H1 (cell line): ENCODE data around the gene EGFR. TPM values are rescaled to one million over a fixed set of nuclear protein-coding genes. Genes with fewer than 3 reads are reported as not detected.

Source experiments
- CTCF ChIA-PET: fragments of 300-600 bp; sonication (Branson Sonifier 250); formaldehyde crosslinking; loops from one replicate; lab custom pipeline; 2021; ENCODE audit not compliant: partially characterized antibody; lab: Charles Lee
- POLR2A ChIA-PET: fragments of 300-600 bp; sonication (Branson Sonifier 250); formaldehyde crosslinking; loops from one replicate; lab custom pipeline; 2021; ENCODE audit warnings: inconsistent platforms; ENCODE audit not compliant: partially characterized antibody; lab: Charles Lee
- DNase-seq, 2 experiments: peaks; one replicate each; pipeline versions ENCODE4 v3.0.0 to v3.0.0-alpha.2; 2010 to 2022; ENCODE audit warnings: low spot score in 2 of 2, low read depth in 1 of 2, mixed read lengths in 1 of 2
- FAIRE-seq: peaks from 2 replicates; lab custom pipeline; 2011; peaks lifted over from hg19 to GRCh38; lab: Jason Lieb, UNC
- H2AFZ ChIP-seq: 2 replicates; pipeline ENCODE4 v1.8.1; 2012; ENCODE audit warnings: low read length, inconsistent platforms
- H2AK5ac ChIP-seq: 2 replicates; pipeline ENCODE4 v1.6.1; 2013; ENCODE audit warnings: low read depth, low read length
- H2BK120ac ChIP-seq: replicated peaks from 2 replicates; pipeline ENCODE3; 2013; ENCODE audit warnings: low read depth, low read length, inconsistent platforms
- H2BK12ac ChIP-seq: 2 replicates; pipeline ENCODE4 v1.6.1; 2013; ENCODE audit warnings: low read depth, low read length
- H2BK15ac ChIP-seq: 2 replicates; pipeline ENCODE4 v1.6.1; 2013; ENCODE audit warnings: low read length
- H2BK20ac ChIP-seq: 2 replicates; pipeline ENCODE4 v1.6.1; 2013; ENCODE audit warnings: low read length
- H2BK5ac ChIP-seq: 2 replicates; pipeline ENCODE4 v1.6.1; 2013; ENCODE audit warnings: low read depth, low read length
- H3K14ac ChIP-seq: 2 replicates; pipeline ENCODE4 v1.6.1; 2013; ENCODE audit warnings: inconsistent platforms; ENCODE audit not compliant: insufficient read length
- H3K18ac ChIP-seq: 2 replicates; pipeline ENCODE4 v1.6.1; 2013; ENCODE audit warnings: low read length; ENCODE audit errors: extremely low read depth
- H3K23ac ChIP-seq: 2 replicates; pipeline ENCODE4 v1.6.1; 2013; ENCODE audit warnings: inconsistent platforms; ENCODE audit not compliant: insufficient read length
- H3K23me2 ChIP-seq: 2 replicates; pipeline ENCODE4 v1.6.1; 2013; ENCODE audit warnings: low read depth, low read length
- H3K27ac ChIP-seq: 2 replicates; pipeline ENCODE4 v1.6.1; 2011; ENCODE audit warnings: low read depth, low read length, inconsistent platforms
- H3K27me3 ChIP-seq, 4 experiments: replicated peaks in 1 of 4; 1 replicate in 1 of 4; 2 replicates in 3 of 4; pipeline versions ENCODE4 v1.6.1 to v1.8.1; 2011 to 2013; ENCODE audit warnings: low read length in 3 of 4, mild to moderate bottlenecking in 3 of 4, inconsistent platforms in 2 of 4, mixed read lengths in 2 of 4, moderate library complexity in 1 of 4; ENCODE audit not compliant: control insufficient read depth in 3 of 4, insufficient read depth in 3 of 4; ENCODE audit errors: extremely low read depth in 1 of 4
- H3K36me3 ChIP-seq, 4 experiments: 2 replicates each; pipeline versions ENCODE4 v1.6.1 to v1.8.1; 2011 to 2013; ENCODE audit warnings: mild to moderate bottlenecking in 4 of 4, low read length in 3 of 4, moderate library complexity in 2 of 4, control low read depth in 1 of 4, inconsistent platforms in 1 of 4; ENCODE audit not compliant: insufficient read depth in 4 of 4, control insufficient read depth in 2 of 4
- H3K4ac ChIP-seq: replicated peaks from 2 replicates; pipeline ENCODE3; 2013; ENCODE audit warnings: low read length, low read depth, mixed read lengths, inconsistent platforms; ENCODE audit not compliant: insufficient read length
- H3K4me1 ChIP-seq, 4 experiments: replicated peaks in 1 of 4; 1 replicate in 1 of 4; 2 replicates in 3 of 4; pipeline versions ENCODE4 v1.6.1 to v1.8.1; 2011 to 2013; ENCODE audit warnings: low read length in 3 of 4, inconsistent platforms in 2 of 4, mixed read lengths in 1 of 4; ENCODE audit not compliant: insufficient read depth in 4 of 4, control insufficient read depth in 3 of 4
- H3K4me2 ChIP-seq, 2 experiments: 2 replicates each; pipeline versions ENCODE4 v1.6.1 to v1.8.1; 2011 to 2013; ENCODE audit warnings: low read depth in 2 of 2, low read length in 2 of 2, control low read depth in 1 of 2, inconsistent platforms in 1 of 2, mild to moderate bottlenecking in 1 of 2; ENCODE audit not compliant: insufficient read depth in 1 of 2
- H3K4me3 ChIP-seq, 4 experiments: fragments of 200-600, 300-600 bp in 1 of 4; sonication (generic), shearing (Covaris generic), sonication (Bioruptor Twin) in 1 of 4; 2 replicates each; pipeline versions ENCODE4 v1.5.1 to v1.8.1; 2011 to 2016; ENCODE audit warnings: low read length in 4 of 4, low read depth in 3 of 4, control low read depth in 2 of 4, inconsistent platforms in 2 of 4, mild to moderate bottlenecking in 2 of 4, mixed read lengths in 1 of 4, moderate library complexity in 1 of 4; ENCODE audit not compliant: insufficient read depth in 2 of 4; ENCODE audit errors: extremely low read depth in 1 of 4
- H3K56ac ChIP-seq: replicated peaks from 2 replicates; pipeline ENCODE3; 2013; ENCODE audit warnings: low read depth, mild to moderate bottlenecking, mixed read lengths, low read length, inconsistent platforms; ENCODE audit not compliant: insufficient read length
- H3K79me1 ChIP-seq: 2 replicates; pipeline ENCODE4 v1.6.1; 2013; ENCODE audit warnings: low read depth, low read length, control low read depth
- H3K79me2 ChIP-seq, 2 experiments: 2 replicates each; pipeline versions ENCODE4 v1.6.1 to v1.8.1; 2012 to 2013; ENCODE audit warnings: low read length in 2 of 2, mild to moderate bottlenecking in 2 of 2, inconsistent platforms in 1 of 2; ENCODE audit not compliant: insufficient read depth in 2 of 2, control insufficient read depth in 1 of 2
- H3K9ac ChIP-seq, 4 experiments: replicated peaks in 1 of 4; 1 replicate in 1 of 4; 2 replicates in 3 of 4; pipeline versions ENCODE4 v1.6.1 to v1.8.1; 2011 to 2013; ENCODE audit warnings: low read depth in 3 of 4, low read length in 3 of 4, control low read depth in 2 of 4, mild to moderate bottlenecking in 2 of 4, moderate library complexity in 2 of 4, inconsistent platforms in 1 of 4; ENCODE audit errors: extremely low read depth in 1 of 4
- H3K9me3 ChIP-seq, 2 experiments: 2 replicates each; pipeline versions ENCODE4 v1.6.1 to v1.8.1; 2012 to 2013; ENCODE audit warnings: mild to moderate bottlenecking in 2 of 2, moderate library complexity in 2 of 2, control low read depth in 1 of 2, inconsistent platforms in 1 of 2, low read depth in 1 of 2, low read length in 1 of 2, mixed read lengths in 1 of 2; ENCODE audit not compliant: insufficient read depth in 2 of 2
- H4K20me1 ChIP-seq, 2 experiments: replicated peaks in 1 of 2; 2 replicates each; pipeline versions ENCODE3 to v1.8.1; 2011 to 2013; ENCODE audit warnings: inconsistent platforms in 2 of 2, low read length in 2 of 2, mild to moderate bottlenecking in 1 of 2; ENCODE audit not compliant: insufficient read depth in 2 of 2, control insufficient read depth in 1 of 2
- H4K5ac ChIP-seq: 2 replicates; pipeline ENCODE4 v1.6.1; 2013; ENCODE audit warnings: low read length, low read depth, mixed read lengths, inconsistent platforms; ENCODE audit not compliant: insufficient read length
- H4K8ac ChIP-seq: 2 replicates; pipeline ENCODE4 v1.8.0; 2013; ENCODE audit warnings: mild to moderate bottlenecking, moderate library complexity, low read length, inconsistent platforms; ENCODE audit not compliant: insufficient read depth; ENCODE audit errors: extremely low read depth
- H4K91ac ChIP-seq: replicated peaks from 2 replicates; pipeline ENCODE3; 2013; ENCODE audit warnings: low read length, mixed read lengths, inconsistent platforms; ENCODE audit not compliant: insufficient read length
- MAFK ChIP-seq: IDR thresholded peaks from 2 replicates; pipeline ENCODE4 v1.6.1; 2012; ENCODE audit warnings: low read depth, mild to moderate bottlenecking, improper control_type of control experiment, low read length
- SIN3A ChIP-seq, 2 experiments: IDR thresholded peaks in 1 of 2; conservative IDR thresholded peaks in 1 of 2; 2 replicates each; pipeline ENCODE4 v1.6.1; 2011 to 2012; ENCODE audit warnings: low read length in 2 of 2, improper control_type of control experiment in 1 of 2, low read depth in 1 of 2, mild to moderate bottlenecking in 1 of 2
- SP4 ChIP-seq: IDR thresholded peaks from 2 replicates; pipeline ENCODE4 v1.6.1; 2012; ENCODE audit warnings: low read length, inconsistent platforms
- WGBS, 2 experiments: shearing (Covaris generic) in 1 of 2; methylation state at CpG; one replicate each; pipeline versions ENCODE4 v1.1.6 to v1.1.7; 2013 to 2015; ENCODE audit warnings: low lambda C conversion rate in 2 of 2, mixed read lengths in 2 of 2, inconsistent platforms in 1 of 2, low coverage in 1 of 2, missing lambda C conversion rate in 1 of 2; ENCODE audit not compliant: insufficient replicate concordance in 2 of 2, insufficient coverage in 1 of 2, insufficient read length in 1 of 2; ENCODE audit errors: extremely low coverage in 1 of 2, missing lambda C conversion rate in 1 of 2; 5-methylcytosine and 5-hydroxymethylcytosine counted together
- polyA plus RNA-seq, 7 experiments: library from polyadenylated mRNA; depleted of rRNA in 3 of 7; stranded (reverse) in 5 of 7; unstranded in 2 of 7; fragments of >200 nt in 5 of 7; fragments of 200-250 nt in 2 of 7; gene quantifications; 1 replicate in 5 of 7; 2 replicates in 1 of 7; 4 replicates in 1 of 7; pipeline versions ENCODE4 v1.2.1 to v1.2.3, GENCODE V29; 2011 to 2013; ENCODE audit warnings: missing spikeins in 2 of 7, mixed read lengths in 2 of 7
- total RNA-seq: library from RNA; stranded (reverse); fragmentation: NEBNext Ultra II Directional; extraction: Animal tissue kit (Norgen Biotek cat#: 25700); gene quantifications from 2 replicates; pipeline ENCODE4 v1.2.1, GENCODE V29; 2021

Gene EGFR
- total and polyA plus RNA-seq, 2 of the 8 experiments (the other 6 are each of a cell fraction or from before 2014, with no cell fraction given) = 1.9 to 5.8 TPM

DNA sequence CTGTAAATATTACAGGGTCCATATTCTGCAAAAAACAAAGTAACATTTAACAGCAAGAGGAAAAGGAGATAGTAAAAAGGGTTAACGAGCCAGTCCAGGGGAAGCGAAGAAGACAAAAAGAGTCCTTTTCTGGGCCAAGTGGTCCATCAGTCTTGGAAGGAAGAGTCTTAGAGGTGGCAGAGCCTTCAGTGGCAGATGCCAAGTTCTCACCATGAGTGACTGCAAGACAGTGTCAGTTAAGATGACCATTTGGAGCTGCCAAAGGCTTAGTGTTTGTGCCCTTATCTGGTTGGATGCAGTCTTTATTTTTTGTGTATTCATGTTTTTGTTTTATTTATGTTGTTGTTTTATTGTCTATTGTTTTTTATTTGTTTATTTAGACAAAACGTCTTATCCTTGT is 220.6 kb downstream of the EGFR start:
- ChIA-PET CTCF (interaction anchor here (1.0 to 2.8 kb wide), 3 partner anchors 10 to 13 kb away, joined by 3 to 8 read pairs (median 4); no protein-coding TSS in a partner anchor), POLR2A (no interaction called here)
- H2BK12ac ChIP-seq = no peak overlapping the region
- H3K27me3 ChIP-seq = peaks cover 0 to 2% (median 0%) of the 10 kb centered on the region in 4 experiments; a peak in 1 of 7 replicates
- H3K18ac ChIP-seq = no peak overlapping the region
- no peaks in the 10 kb centered on the region for H3K79me1 ChIP-seq
- no peaks in the 10 kb centered on the region for H3K79me2 ChIP-seq
- no peak overlapping the region for H2BK120ac ChIP-seq
- H3K4ac ChIP-seq = no peak overlapping the region
- H2AK5ac ChIP-seq = no peak overlapping the region
- H4K5ac ChIP-seq = no peak overlapping the region
- no peaks in the 10 kb centered on the region for H3K36me3 ChIP-seq
- no peak overlapping the region for H3K9ac ChIP-seq
- H3K4me3 ChIP-seq = no peak overlapping the region
- TF ChIP-seq SP4 (no peak), SIN3A (conservative IDR thresholded peaks at IDR 0.05 in 1 of 2, IDR thresholded peaks at IDR 0.05 in 1 of 2; ENCODE audit: low read depth in 1 of 2, low read length in 2 of 2) (no peak), MAFK (no peak)
- no peak overlapping the region for H2BK15ac ChIP-seq
- H4K8ac ChIP-seq = no peak overlapping the region
- no peak overlapping the region for H2BK5ac ChIP-seq
- H3K9me3 ChIP-seq = no peaks in the 10 kb centered on the region
- H3K23me2 ChIP-seq = no peaks in the 10 kb centered on the region
- no peaks in the 10 kb centered on the region for H4K20me1 ChIP-seq
- no peak overlapping the region for H2BK20ac ChIP-seq
- no peak overlapping the region for H3K23ac ChIP-seq
- no peak overlapping the region for H3K56ac ChIP-seq
- H2AFZ ChIP-seq = no peak overlapping the region
- no peak for DNase-seq
- H3K27ac ChIP-seq = no peak overlapping the region
- WGBS, 2 experiments = 91% methylated on average over 3 of the region's 3 CpGs; no CpG with 5 or more reads in 1 of the 2 experiments
- peaks cover 0 to 8% (median 2%) of the 10 kb centered on the region in 4 experiments; a peak in 1 of 7 replicates for H3K4me1 ChIP-seq
- no peak overlapping the region for H3K14ac ChIP-seq
- H3K4me2 ChIP-seq = no peak overlapping the region
- no peak for FAIRE-seq
- H4K91ac ChIP-seq = no peak overlapping the region
